Measurements from ENCODE around the gene TPRA1. TPM values are rescaled to one million over a fixed set of nuclear protein-coding genes. Genes with fewer than 3 reads are reported as not detected.

The TPRA1 gene
- total and polyA plus RNA-seq, 2 of the 4 experiments (the other 2 are of a cell fraction) = 17.9 to 40.1 TPM

DNA sequence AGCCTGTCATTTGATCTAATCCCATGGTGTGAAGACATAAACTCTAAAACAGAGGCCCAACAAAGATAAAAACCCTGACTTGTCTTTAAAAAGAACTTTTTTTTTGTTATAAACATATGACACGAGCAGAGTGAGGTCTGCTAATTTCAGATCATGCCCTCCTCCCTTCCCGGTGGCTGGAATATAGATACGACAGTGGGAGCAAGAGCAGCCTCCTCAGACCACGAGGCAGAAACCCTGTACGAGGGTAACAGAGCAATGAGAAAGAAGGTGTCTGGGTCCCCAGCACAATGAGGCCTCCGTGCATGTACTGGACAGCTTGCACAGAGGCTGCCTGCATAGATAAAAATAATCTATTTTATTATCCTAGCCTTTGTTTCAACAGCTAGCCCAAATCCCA lies 5.8 kb downstream of the TPRA1 start:
- DNase-seq = no peak

More for the DNA sequence above, 5.8 kb downstream of the TPRA1 start:
- TF ChIP-seq FOS (IDR thresholded peaks at IDR 0.05; ENCODE audit: low read depth, low read length) = no peak
- no peak for TF ChIP-seq MAFK (IDR thresholded peaks at IDR 0.05; ENCODE audit: low read depth, low read length)
- no peak for TF ChIP-seq SMC3 (IDR thresholded peaks at IDR 0.05; ENCODE audit: low read depth, low read length)
- TF ChIP-seq RFX5 (IDR thresholded peaks at IDR 0.05; ENCODE audit: low read depth, low read length) = no peak
- TF ChIP-seq, protein P1, sequence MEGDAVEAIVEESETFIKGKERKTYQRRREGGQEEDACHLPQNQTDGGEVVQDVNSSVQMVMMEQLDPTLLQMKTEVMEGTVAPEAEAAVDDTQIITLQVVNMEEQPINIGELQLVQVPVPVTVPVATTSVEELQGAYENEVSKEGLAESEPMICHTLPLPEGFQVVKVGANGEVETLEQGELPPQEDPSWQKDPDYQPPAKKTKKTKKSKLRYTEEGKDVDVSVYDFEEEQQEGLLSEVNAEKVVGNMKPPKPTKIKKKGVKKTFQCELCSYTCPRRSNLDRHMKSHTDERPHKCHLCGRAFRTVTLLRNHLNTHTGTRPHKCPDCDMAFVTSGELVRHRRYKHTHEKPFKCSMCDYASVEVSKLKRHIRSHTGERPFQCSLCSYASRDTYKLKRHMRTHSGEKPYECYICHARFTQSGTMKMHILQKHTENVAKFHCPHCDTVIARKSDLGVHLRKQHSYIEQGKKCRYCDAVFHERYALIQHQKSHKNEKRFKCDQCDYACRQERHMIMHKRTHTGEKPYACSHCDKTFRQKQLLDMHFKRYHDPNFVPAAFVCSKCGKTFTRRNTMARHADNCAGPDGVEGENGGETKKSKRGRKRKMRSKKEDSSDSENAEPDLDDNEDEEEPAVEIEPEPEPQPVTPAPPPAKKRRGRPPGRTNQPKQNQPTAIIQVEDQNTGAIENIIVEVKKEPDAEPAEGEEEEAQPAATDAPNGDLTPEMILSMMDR (conservative IDR thresholded peaks at IDR 0.05; ENCODE audit: low read depth, low read length) = no peak
- TF ChIP-seq USF2 (IDR thresholded peaks at IDR 0.05; ENCODE audit: low read depth, low read length) = no peak
- TF ChIP-seq MXI1 (IDR thresholded peaks at IDR 0.05; ENCODE audit: borderline replicate concordance, low read depth, low read length) = no peak
- TF ChIP-seq NFE2L2 (IDR thresholded peaks at IDR 0.05; ENCODE audit: low read depth, low read length) = no peak
- TF ChIP-seq RCOR1 (IDR thresholded peaks at IDR 0.05; ENCODE audit: insufficient replicate concordance, low read length) = no peak
- TF ChIP-seq BHLHE40 (IDR thresholded peaks at IDR 0.05; ENCODE audit: low read depth, low read length) = no peak
- TF ChIP-seq POLR2A (IDR thresholded peaks at IDR 0.05; ENCODE audit: low read depth, low read length) = no peak
- TF ChIP-seq CEBPB (IDR thresholded peaks at IDR 0.05; ENCODE audit: low read depth, low read length) = no peak
- no peak for TF ChIP-seq MAZ (IDR thresholded peaks at IDR 0.05; ENCODE audit: borderline replicate concordance, low read depth, low read length)
- no peak for TF ChIP-seq ELK1 (IDR thresholded peaks at IDR 0.05; ENCODE audit: borderline replicate concordance, low read depth, low read length)
- Histone ChIP-seq H4K20me1 (ENCODE audit: insufficient read depth, low read length) (peaks cover 91% of the 10 kb centered on the region), H3K4ac (ENCODE audit: low read depth, low read length) (no peak overlapping the region), H2BK5ac (ENCODE audit: low read depth, low read length, poor library complexity, severe bottlenecking) (no peak overlapping the region), H3K79me1 (ENCODE audit: low read depth in 1 of 2, low read length in 2 of 2) (peaks cover 25 to 84% of the 10 kb centered on the region in 2 experiments), H3K18ac (ENCODE audit: low read depth, low read length) (no peak overlapping the region), H4K8ac (ENCODE audit: low read depth in 2 of 2, low read length in 2 of 2) (no peak overlapping the region), H3K36me3 (ENCODE audit: control insufficient read depth, insufficient read depth, low read length) (peaks cover 11% of the 10 kb centered on the region), H2BK15ac (ENCODE audit: low read depth, low read length) (no peak overlapping the region), H3K9ac (ENCODE audit: low read depth, low read length) (no peak overlapping the region), H3K4me1 (ENCODE audit: control insufficient read depth, insufficient read depth, low read length) (peaks cover 15% of the 10 kb centered on the region), H2BK120ac (ENCODE audit: low read depth, low read length) (no peak overlapping the region), H2BK20ac (ENCODE audit: low read depth, low read length) (no peak overlapping the region), H2AK9ac (replicated peaks; ENCODE audit: low read depth, low read length, poor library complexity) (no peak overlapping the region), H3K27me3 (ENCODE audit: control insufficient read depth, insufficient read depth, low read length) (no peaks in the 10 kb centered on the region), H3K4me2 (ENCODE audit: low read depth, low read length) (no peak overlapping the region), H4K5ac (ENCODE audit: low read depth, low read length) (no peak overlapping the region), H3K14ac (replicated peaks; ENCODE audit: low read depth, low read length) (no peak overlapping the region), H3K4me3 (ENCODE audit: insufficient read depth, low read depth, low read length) (no peak overlapping the region), H3K9me3 (ENCODE audit: control insufficient read depth, insufficient read depth, low read length) (no peaks in the 10 kb centered on the region), H2AFZ (replicated peaks; ENCODE audit: low read length, poor library complexity) (no peak overlapping the region), H3K27ac (ENCODE audit: insufficient read depth, low read length) (no peak overlapping the region), H4K91ac (ENCODE audit: insufficient read depth, low read depth, low read length) (no peak overlapping the region), H3K9me1 (ENCODE audit: insufficient read depth, low read length) (peaks cover 39% of the 10 kb centered on the region), H2AK5ac (ENCODE audit: low read depth, low read length) (no peak overlapping the region), H3K56ac (ENCODE audit: extremely low read depth, insufficient read depth, low read length) (no peak overlapping the region), H3K23ac (ENCODE audit: low read depth, low read length) (no peak overlapping the region)
- no CpG with 5 or more reads among the region's 6 CpGs for WGBS, 2 experiments (ENCODE audit: extremely low coverage in 2 of 2, insufficient read length in 1 of 2)
- CTCF ChIA-PET = interaction anchor here (0.6 to 2.7 kb wide), 2 partner anchors 10 to 327 kb away, joined by 3 to 16 read pairs; no protein-coding TSS in a partner anchor
- dilution Hi-C loops (cut with HindIII; ENCODE audit: low sequenced_read_pairs, unreplicated experiment) (no loop called here), in situ Hi-C loops (cut with MboI; ENCODE audit: low sequenced_read_pairs) (no loop called here), intact Hi-C loops (cut with micrococcal nuclease) (no loop called here)
- POLR2A ChIA-PET (ENCODE audit: unreplicated experiment) = no interaction called here
- BruUV-seq (replicated peaks) = no TSS peak
- ATAC-seq (ENCODE audit: low read depth) = no peak
